WERI-Rb-1 (cell line): ENCODE results near the gene ASCC3.

Experiments
- DNase-seq: peaks from one replicate; pipeline ENCODE4 v3.0.0-alpha.2; 2020
- H3K27ac ChIP-seq: fragments of 250-450 bp; sonication (Bioruptor Pico); 2 replicates; pipeline ENCODE4 v1.5.1; 2020; ENCODE audit warnings: mild to moderate bottlenecking, moderate library complexity
- H3K27me3 ChIP-seq: fragments of 250-450 bp; sonication (Bioruptor Pico); 2 replicates; pipeline ENCODE4 v1.5.1; 2021; ENCODE audit warnings: mild to moderate bottlenecking, low read depth, moderate library complexity; ENCODE audit not compliant: insufficient read depth, severe bottlenecking
- H3K36me3 ChIP-seq: fragments of 250-450 bp; sonication (Bioruptor Pico); 2 replicates; pipeline ENCODE4 v1.5.1; 2020; ENCODE audit warnings: mild to moderate bottlenecking, moderate library complexity
- H3K4me3 ChIP-seq: 2 replicates; pipeline ENCODE4 v1.5.1; 2011; ENCODE audit warnings: low read depth, mild to moderate bottlenecking, control low read depth, low read length
- H3K9me3 ChIP-seq: fragments of 250-450 bp; sonication (Bioruptor Pico); 2 replicates; pipeline ENCODE4 v1.5.1; 2021; ENCODE audit warnings: mild to moderate bottlenecking, moderate library complexity; ENCODE audit not compliant: severe bottlenecking
- CTCF ChIP-seq: IDR thresholded peaks from 2 replicates; pipeline ENCODE4 v1.5.1; 2011; ENCODE audit warnings: low read depth, mild to moderate bottlenecking, control low read depth, inconsistent platforms, low read length

Gene ASCC3

GRCh38 chr6:100691972-100692371 lies 189.2 kb downstream of the ASCC3 start:
- Histone ChIP-seq H3K36me3 (no peaks in the 10 kb centered on the region), H3K9me3 (no peaks in the 10 kb centered on the region), H3K27me3 (no peaks in the 10 kb centered on the region), H3K27ac (no peak overlapping the region), H3K4me3 (no peak overlapping the region)
- DNase-seq: no peak
- no peak for TF ChIP-seq CTCF

- Histone ChIP-seq H3K9me3 (no peaks in the 10 kb centered on the region), H3K27me3 (no peaks in the 10 kb centered on the region), H3K4me3 (no peak overlapping the region), H3K27ac (no peak overlapping the region), H3K36me3 (no peaks in the 10 kb centered on the region)
- DNase-seq: no peak
- TF ChIP-seq CTCF: no peak
These were observed 194.9 kb downstream of the ASCC3 start for GRCh38 chr6:100686216-100686615.

GRCh38 chr6:100685747-100686146 lies 195.4 kb downstream of the ASCC3 start:
- no peak for DNase-seq
- H3K27me3 ChIP-seq: no peaks in the 10 kb centered on the region
- H3K36me3 ChIP-seq: no peaks in the 10 kb centered on the region
- no peak overlapping the region for H3K27ac ChIP-seq
- TF ChIP-seq CTCF: no peak
- H3K4me3 ChIP-seq: no peak overlapping the region
- no peaks in the 10 kb centered on the region for H3K9me3 ChIP-seq

- DNase-seq: no peak
- no peak overlapping the region for H3K27ac ChIP-seq
- TF ChIP-seq CTCF: no peak
- H3K4me3 ChIP-seq: no peak overlapping the region
- H3K27me3 ChIP-seq: no peaks in the 10 kb centered on the region
- H3K9me3 ChIP-seq: no peaks in the 10 kb centered on the region
- H3K36me3 ChIP-seq: no peaks in the 10 kb centered on the region
These were observed 201.0 kb downstream of the ASCC3 start for GRCh38 chr6:100680163-100680562.

GRCh38 chr6:100678027-100678426 lies 203.1 kb downstream of the ASCC3 start:
- H3K9me3 ChIP-seq: no peaks in the 10 kb centered on the region
- H3K27me3 ChIP-seq: no peaks in the 10 kb centered on the region
- no peaks in the 10 kb centered on the region for H3K36me3 ChIP-seq
- DNase-seq: no peak
- H3K27ac ChIP-seq: no peak overlapping the region
- no peak for TF ChIP-seq CTCF
- H3K4me3 ChIP-seq: no peak overlapping the region

- Histone ChIP-seq H3K9me3 (no peaks in the 10 kb centered on the region), H3K27ac (no peak overlapping the region), H3K4me3 (no peak overlapping the region), H3K27me3 (no peaks in the 10 kb centered on the region), H3K36me3 (no peaks in the 10 kb centered on the region)
- TF ChIP-seq CTCF: no peak
- DNase-seq: no peak
These were observed 203.9 kb downstream of the ASCC3 start for GRCh38 chr6:100677240-100677639.
